Right lung (tissue), 5 donors: Measurements from ENCODE around the gene ZIC1. TPM values are rescaled to one million over a fixed set of nuclear protein-coding genes. Genes with fewer than 3 reads are reported as not detected.

Experiments used
- DNase-seq, 2 donors: peaks; one replicate each; pipeline ENCODE4 v3.0.0-alpha.2; 2013
- polyA plus RNA-seq, 5 donors: library from polyadenylated mRNA; unstranded; fragments of 120-200 nt; gene quantifications; one replicate each; pipeline versions ENCODE4 v1.2.1 to v1.2.3, GENCODE V29; 2013; ENCODE audit warnings: inconsistent platforms in 1 of 5, low replicate concordance in 1 of 5; ENCODE audit not compliant: insufficient read length in 5 of 5, insufficient read depth in 1 of 5

The ZIC1 gene
- polyA plus RNA-seq, 5 donors, result 0.28 to 0.87 TPM; not detected in 3

- no peak for DNase-seq
Observed at GRCh38 chr3:147394884-147395225, 14.3 kb upstream of the ZIC1 start.

- no peak for DNase-seq
Observed at GRCh38 chr3:147395899-147396711, 13.1 kb upstream of the ZIC1 start.

- no peak for DNase-seq
Observed at GRCh38 chr3:147396712-147397046, 12.5 kb upstream of the ZIC1 start.

GRCh38 chr3:147397155-147397874, 11.8 kb upstream of the ZIC1 start:
- DNase-seq, result no peak

GRCh38 chr3:147397875-147398812, 11.0 kb upstream of the ZIC1 start:
- no peak for DNase-seq

GRCh38 chr3:147398813-147399534, 10.2 kb upstream of the ZIC1 start:
- no peak for DNase-seq

GRCh38 chr3:147400111-147400510, 9.1 kb upstream of the ZIC1 start:
- DNase-seq, result no peak

GRCh38 chr3:147400999-147401398, 8.2 kb upstream of the ZIC1 start:
- DNase-seq, result no peak

- DNase-seq, result no peak
Observed at GRCh38 chr3:147401421-147401820, 7.7 kb upstream of the ZIC1 start.

- no peak for DNase-seq
Observed at GRCh38 chr3:147402159-147402558, 7.0 kb upstream of the ZIC1 start.

GRCh38 chr3:147403511-147403910, 5.7 kb upstream of the ZIC1 start:
- no peak for DNase-seq

GRCh38 chr3:147404000-147404799, 5.0 kb upstream of the ZIC1 start:
- DNase-seq, result no peak

GRCh38 chr3:147404800-147405230, 4.3 kb upstream of the ZIC1 start:
- DNase-seq, result no peak

GRCh38 chr3:147405231-147406027, 3.7 kb upstream of the ZIC1 start:
- no peak for DNase-seq

GRCh38 chr3:147406028-147406931, 2.9 kb upstream of the ZIC1 start, which contains the start of gene ZIC4:
ZIC4 (minus strand) TSS chr3:147406543; CDS start chr3:147402797, 3,746 bp downstream.
- DNase-seq, result no peak

GRCh38 chr3:147407114-147407497, 2.1 kb upstream of the ZIC1 start:
- DNase-seq, result no peak

- DNase-seq, result no peak
Observed at GRCh38 chr3:147407498-147408187, 1.5 kb upstream of the ZIC1 start.
